Erythroblast (primary cell): Measurements from ENCODE around the gene NTN5.

Source experiments
- GATA1 ChIP-seq: IDR thresholded peaks from 2 replicates; pipeline ENCODE4 v1.6.1; 2011; ENCODE audit warnings: low read depth, mild to moderate bottlenecking, control low read depth, low read length, moderate library complexity
- POLR2A ChIP-seq: IDR thresholded peaks from 2 replicates; pipeline ENCODE4 v1.6.1; 2011; ENCODE audit warnings: mild to moderate bottlenecking, low read length

DNA sequence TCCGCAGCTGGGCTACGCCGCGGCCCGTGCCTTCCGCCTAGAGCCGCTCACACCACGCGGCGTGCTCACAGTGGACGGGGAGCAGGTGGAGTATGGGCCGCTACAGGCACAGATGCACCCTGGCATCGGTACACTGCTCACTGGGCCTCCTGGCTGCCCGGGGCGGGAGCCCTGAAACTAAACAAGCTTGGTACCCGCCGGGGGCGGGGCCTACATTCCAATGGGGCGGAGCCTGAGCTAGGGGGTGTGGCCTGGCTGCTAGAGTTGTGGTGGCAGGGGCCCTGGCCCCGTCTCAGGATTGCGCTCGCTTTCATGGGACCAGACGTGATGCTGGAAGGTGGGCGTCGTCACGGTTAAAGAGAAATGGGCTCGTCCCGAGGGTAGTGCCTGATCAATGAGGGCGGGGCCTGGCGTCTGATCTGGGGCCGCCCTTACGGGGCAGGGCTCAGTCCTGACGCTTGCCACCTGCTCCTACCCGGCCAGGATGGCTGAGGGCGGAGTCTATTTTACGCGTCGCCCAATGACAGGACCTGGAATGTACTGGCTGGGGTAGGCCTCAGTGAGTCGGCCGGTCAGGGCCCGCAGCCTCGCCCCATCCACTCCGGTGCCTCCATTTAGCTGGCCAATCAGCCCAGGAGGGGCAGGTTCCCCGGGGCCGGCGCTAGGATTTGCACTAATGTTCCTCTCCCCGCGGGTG is 43.1 kb downstream of the NTN5 start:
- TF ChIP-seq POLR2A (no peak), GATA1 (no peak)
